ENCODE results near the gene SRSF4. TPM values are rescaled to one million over a fixed set of nuclear protein-coding genes. Genes with fewer than 3 reads are reported as not detected.

The SRSF4 gene
- total RNA-seq, result 10 to 100 TPM; 66.2 to 69.1 TPM
- 10 to 100 TPM; 56.7 to 69.3 TPM for polyA plus RNA-seq
- long read RNA-seq, donor 1, transcript SRSF4-201 (6 exons, 2,387 nt), result major isoform, 33 of 48 reads
- long read RNA-seq, donor 1, partial matches to known transcripts, result 14 of 48 reads
- long read RNA-seq, donor 1, other reads (novel, unspliced or antisense), result 0 of 48 reads
- long read RNA-seq, donor 2, transcript SRSF4-201 (6 exons, 2,387 nt), result major isoform, 17 of 18 reads
- long read RNA-seq, donor 2, partial matches to known transcripts, result 0 of 18 reads
- long read RNA-seq, donor 2, other reads (novel, unspliced or antisense), result 0 of 18 reads
- long read RNA-seq, donor 3, transcript SRSF4-201 (6 exons, 2,387 nt), result major isoform, 18 of 21 reads
- long read RNA-seq, donor 3, partial matches to known transcripts, result 0 of 21 reads
- long read RNA-seq, donor 3, other reads (novel, unspliced or antisense), result 0 of 21 reads
- long read RNA-seq, donor 4, transcript SRSF4-201 (6 exons, 2,387 nt), result major isoform, 22 of 22 reads
- long read RNA-seq, donor 4, partial matches to known transcripts, result 0 of 22 reads
- long read RNA-seq, donor 4, other reads (novel, unspliced or antisense), result 0 of 22 reads
- long read RNA-seq, donor 5, transcript SRSF4-201 (6 exons, 2,387 nt), result major isoform, 37 of 45 reads
- long read RNA-seq, donor 5, partial matches to known transcripts, result 7 of 45 reads
- long read RNA-seq, donor 5, other reads (novel, unspliced or antisense), result 0 of 45 reads

- Histone ChIP-seq H3K27ac (ENCODE audit: low read depth in 1 of 2, low read length in 1 of 2) (peak within 1 kb of the TSS; percentile 99 to 100), H3K4me3 (peak within 1 kb of the TSS; percentile 97), H3K36me3 (ENCODE audit: control insufficient read depth in 4 of 4, insufficient read depth in 4 of 4, low read length in 4 of 4) (peaks cover 0 to 6% (median 4%) of the 10 kb centered on the region in 4 donors), H3K9me3 (ENCODE audit: control insufficient read depth in 4 of 4, insufficient read depth in 3 of 4, low read length in 3 of 4) (no peaks in the 10 kb centered on the region), H3K27me3 (ENCODE audit: control insufficient read depth in 3 of 3, insufficient read depth in 3 of 3, low read length in 2 of 3) (no peaks in the 10 kb centered on the region), H3K4me1 (ENCODE audit: control insufficient read depth in 5 of 5, insufficient read depth in 5 of 5, low read length in 5 of 5) (peaks cover 6 to 31% (median 20%) of the 10 kb centered on the region in 5 donors), H3K9ac (ENCODE audit: insufficient read depth in 1 of 2, low read length in 2 of 2) (peak within 1 kb of the TSS; percentile 89 to 100)
- peak; percentile 80 for TF ChIP-seq CTCF (IDR thresholded peaks at IDR 0.05; ENCODE audit: control extremely low read depth, extremely low read depth)
- DNase-seq, result peak; percentile 99 to 100 (median 100)
- WGBS, 2 donors, result 1% methylated on average over 97 to 100 of the region's 100 CpGs
- ATAC-seq (ENCODE audit: insufficient read depth, low FRiP score), result peak; percentile 96
These were observed at the start of gene SRSF4 for GRCh38 chr1:29181413-29182225. SRSF4 (minus strand) TSS chr1:29181900; CDS start chr1:29181752, 148 bp downstream.

GRCh38 chr1:29230553-29231378, 49.1 kb upstream of the SRSF4 start, which contains the start of gene MECR:
MECR (minus strand) TSS chr1:29230934; CDS start chr1:29230906, 28 bp downstream.
- peaks cover 0 to under 1% (median 0%) of the 10 kb centered on the region in 3 donors for H3K27me3 ChIP-seq (ENCODE audit: control insufficient read depth in 3 of 3, insufficient read depth in 3 of 3, low read length in 2 of 3)
- H3K27ac ChIP-seq (ENCODE audit: low read depth in 1 of 2, low read length in 1 of 2), result peak within 1 kb of the TSS; percentile 74 to 82
- H3K9me3 ChIP-seq (ENCODE audit: control insufficient read depth in 4 of 4, insufficient read depth in 3 of 4, low read length in 3 of 4), result no peaks in the 10 kb centered on the region
- peak within 1 kb of the TSS; percentile 72 to 89 for H3K9ac ChIP-seq (ENCODE audit: insufficient read depth in 1 of 2, low read length in 2 of 2)
- peaks cover 0 to 2% (median 0%) of the 10 kb centered on the region in 4 donors for H3K36me3 ChIP-seq (ENCODE audit: control insufficient read depth in 4 of 4, insufficient read depth in 4 of 4, low read length in 4 of 4)
- DNase-seq, result peak; percentile 95 to 98 (median 97)
- 3% methylated on average over 50 to 52 of the region's 52 CpGs for WGBS, 2 donors
- peak within 1 kb of the TSS; percentile 84 for H3K4me3 ChIP-seq
- peak; percentile 98 for ATAC-seq (ENCODE audit: insufficient read depth, low FRiP score)
- H3K4me1 ChIP-seq (ENCODE audit: control insufficient read depth in 5 of 5, insufficient read depth in 5 of 5, low read length in 5 of 5), result peaks cover 0 to 9% (median 6%) of the 10 kb centered on the region in 5 donors
- TF ChIP-seq CTCF (IDR thresholded peaks at IDR 0.05; ENCODE audit: control extremely low read depth, extremely low read depth), result peak; percentile 3

GRCh38 chr1:29230204-29230552, 48.5 kb upstream of the SRSF4 start:
- no peak for TF ChIP-seq CTCF (IDR thresholded peaks at IDR 0.05; ENCODE audit: control extremely low read depth, extremely low read depth)
- 11 to 19% methylated on average over 4 of the region's 4 CpGs for WGBS, 2 donors
- H3K36me3 ChIP-seq (ENCODE audit: control insufficient read depth in 4 of 4, insufficient read depth in 4 of 4, low read length in 4 of 4), result peaks cover 0 to 2% (median under 1%) of the 10 kb centered on the region in 4 donors
- no peaks in the 10 kb centered on the region for H3K9me3 ChIP-seq (ENCODE audit: control insufficient read depth in 4 of 4, insufficient read depth in 3 of 4, low read length in 3 of 4)
- H3K4me1 ChIP-seq (ENCODE audit: control insufficient read depth in 5 of 5, insufficient read depth in 5 of 5, low read length in 5 of 5), result peaks cover 0 to 9% (median 6%) of the 10 kb centered on the region in 5 donors
- peak in 1 of 3 donors; percentile 14 for DNase-seq
- ATAC-seq (ENCODE audit: insufficient read depth, low FRiP score), result no peak
- peak overlapping the region; percentile 57 to 72 for H3K9ac ChIP-seq (ENCODE audit: insufficient read depth in 1 of 2, low read length in 2 of 2)
- H3K4me3 ChIP-seq, result peak overlapping the region; percentile 84
- H3K27ac ChIP-seq (ENCODE audit: low read depth in 1 of 2, low read length in 1 of 2), result peak overlapping the region in 1 of 2 donors; percentile 74
- no peaks in the 10 kb centered on the region for H3K27me3 ChIP-seq (ENCODE audit: control insufficient read depth in 3 of 3, insufficient read depth in 3 of 3, low read length in 2 of 3)
